ENCODE results near the gene KANK2.

Gene KANK2

GRCh38 chr19:11242025-11242424 is 44.7 kb upstream of the KANK2 start:
- no peak for TF ChIP-seq MAX (IDR thresholded peaks at IDR 0.05; ENCODE audit: low read depth, low read length)
- no peak for TF ChIP-seq POLR2A (IDR thresholded peaks at IDR 0.05; ENCODE audit: extremely low read depth, insufficient read length)
- no peak for TF ChIP-seq CTCF (IDR thresholded peaks at IDR 0.05; ENCODE audit: low read depth, low read length)
- TF ChIP-seq MYC (IDR thresholded peaks at IDR 0.05; ENCODE audit: low read depth, low read length) = no peak
- no peak for DNase-seq (ENCODE audit: low read depth)
- H3K4me3 ChIP-seq (ENCODE audit: low read depth, low read length) = no peak overlapping the region

- H3K4me3 ChIP-seq (ENCODE audit: low read depth, low read length) = no peak overlapping the region
- no peak for TF ChIP-seq POLR2A (IDR thresholded peaks at IDR 0.05; ENCODE audit: extremely low read depth, insufficient read length)
- no peak for TF ChIP-seq CTCF (IDR thresholded peaks at IDR 0.05; ENCODE audit: low read depth, low read length)
- TF ChIP-seq MAX (IDR thresholded peaks at IDR 0.05; ENCODE audit: low read depth, low read length) = no peak
- no peak for TF ChIP-seq MYC (IDR thresholded peaks at IDR 0.05; ENCODE audit: low read depth, low read length)
- DNase-seq (ENCODE audit: low read depth) = no peak
These were observed 42.7 kb upstream of the KANK2 start for GRCh38 chr19:11240008-11240444.

- no peak for DNase-seq (ENCODE audit: low read depth)
- H3K4me3 ChIP-seq (ENCODE audit: low read depth, low read length) = no peak within 1 kb of the TSS
- no peak for TF ChIP-seq CTCF (IDR thresholded peaks at IDR 0.05; ENCODE audit: low read depth, low read length)
- no peak for TF ChIP-seq MYC (IDR thresholded peaks at IDR 0.05; ENCODE audit: low read depth, low read length)
- TF ChIP-seq POLR2A (IDR thresholded peaks at IDR 0.05; ENCODE audit: extremely low read depth, insufficient read length) = no peak
- no peak for TF ChIP-seq MAX (IDR thresholded peaks at IDR 0.05; ENCODE audit: low read depth, low read length)
These were observed 42.1 kb upstream of the KANK2 start, which contains the start of gene ANGPTL8 for GRCh38 chr19:11239377-11240000. Gene ANGPTL8, plus strand, starts transcription at chr19:11239619. Its CDS starts 19 bp downstream, at chr19:11239638.

GRCh38 chr19:11238781-11239376 is 41.5 kb upstream of the KANK2 start:
- no peak for TF ChIP-seq MYC (IDR thresholded peaks at IDR 0.05; ENCODE audit: low read depth, low read length)
- no peak for TF ChIP-seq POLR2A (IDR thresholded peaks at IDR 0.05; ENCODE audit: extremely low read depth, insufficient read length)
- no peak for TF ChIP-seq MAX (IDR thresholded peaks at IDR 0.05; ENCODE audit: low read depth, low read length)
- no peak for TF ChIP-seq CTCF (IDR thresholded peaks at IDR 0.05; ENCODE audit: low read depth, low read length)
- H3K4me3 ChIP-seq (ENCODE audit: low read depth, low read length) = no peak overlapping the region
- no peak for DNase-seq (ENCODE audit: low read depth)

GRCh38 chr19:11238041-11238440 is 40.7 kb upstream of the KANK2 start:
- no peak for DNase-seq (ENCODE audit: low read depth)
- no peak overlapping the region for H3K4me3 ChIP-seq (ENCODE audit: low read depth, low read length)
- TF ChIP-seq POLR2A (IDR thresholded peaks at IDR 0.05; ENCODE audit: extremely low read depth, insufficient read length) (no peak), MAX (IDR thresholded peaks at IDR 0.05; ENCODE audit: low read depth, low read length) (no peak), CTCF (IDR thresholded peaks at IDR 0.05; ENCODE audit: low read depth, low read length) (no peak), MYC (IDR thresholded peaks at IDR 0.05; ENCODE audit: low read depth, low read length) (no peak)

Measured in NB4 (cell line).